Prostate gland (tissue), 2 donors: ENCODE measurements around the gene GMDS.

Experiments
- POLR2A ChIP-seq: fragments of 450-650 bp; IDR thresholded peaks from one replicate; pipeline ENCODE4 v1.6.1; 2016; ENCODE audit warnings: antibody characterized with exemption, mild to moderate bottlenecking
- TF ChIP-seq, protein P1 (sequence below), 4 experiments: fragments of 200-600 bp in 2 of 4; fragments of 450-650 bp in 2 of 4; sonication (generic) in 2 of 4; IDR thresholded peaks; 1 replicate in 3 of 4; 2 replicates in 1 of 4; pipeline ENCODE4 v1.5.1; 2016 to 2019; ENCODE audit warnings: antibody characterized with exemption in 4 of 4, mild to moderate bottlenecking in 2 of 4, moderate library complexity in 2 of 4

DNA sequence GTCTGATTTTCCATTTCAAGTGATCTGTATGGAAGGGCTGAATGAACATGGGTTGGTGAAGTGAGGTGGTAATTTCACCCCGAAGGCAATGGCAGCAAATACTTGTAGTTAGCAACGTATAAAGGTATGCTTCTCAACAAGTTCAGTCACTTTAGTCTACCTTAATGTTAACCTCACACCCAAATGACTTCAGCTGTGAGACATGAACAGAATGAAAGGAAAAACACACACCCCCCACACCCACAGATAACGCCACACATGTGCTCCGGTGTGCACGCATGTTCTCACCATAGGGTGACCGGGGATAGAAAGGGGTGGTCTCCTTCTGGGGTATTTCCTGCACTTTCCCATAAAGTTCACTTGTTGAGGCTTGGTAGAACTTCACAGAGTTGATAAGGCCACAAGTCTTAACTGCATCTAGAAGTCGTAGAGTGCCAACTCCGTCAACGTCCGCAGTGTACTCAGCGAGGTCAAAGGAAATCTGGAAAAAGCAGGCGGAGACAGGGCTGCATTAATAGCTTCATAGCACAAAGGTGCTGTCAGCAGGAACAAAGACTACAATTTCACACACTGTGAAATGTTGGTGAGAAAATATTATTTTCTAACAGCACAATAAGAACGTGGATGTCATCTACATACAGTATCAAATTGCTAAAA is 284.8 kb downstream of the GMDS start:
- TF ChIP-seq, protein P1, sequence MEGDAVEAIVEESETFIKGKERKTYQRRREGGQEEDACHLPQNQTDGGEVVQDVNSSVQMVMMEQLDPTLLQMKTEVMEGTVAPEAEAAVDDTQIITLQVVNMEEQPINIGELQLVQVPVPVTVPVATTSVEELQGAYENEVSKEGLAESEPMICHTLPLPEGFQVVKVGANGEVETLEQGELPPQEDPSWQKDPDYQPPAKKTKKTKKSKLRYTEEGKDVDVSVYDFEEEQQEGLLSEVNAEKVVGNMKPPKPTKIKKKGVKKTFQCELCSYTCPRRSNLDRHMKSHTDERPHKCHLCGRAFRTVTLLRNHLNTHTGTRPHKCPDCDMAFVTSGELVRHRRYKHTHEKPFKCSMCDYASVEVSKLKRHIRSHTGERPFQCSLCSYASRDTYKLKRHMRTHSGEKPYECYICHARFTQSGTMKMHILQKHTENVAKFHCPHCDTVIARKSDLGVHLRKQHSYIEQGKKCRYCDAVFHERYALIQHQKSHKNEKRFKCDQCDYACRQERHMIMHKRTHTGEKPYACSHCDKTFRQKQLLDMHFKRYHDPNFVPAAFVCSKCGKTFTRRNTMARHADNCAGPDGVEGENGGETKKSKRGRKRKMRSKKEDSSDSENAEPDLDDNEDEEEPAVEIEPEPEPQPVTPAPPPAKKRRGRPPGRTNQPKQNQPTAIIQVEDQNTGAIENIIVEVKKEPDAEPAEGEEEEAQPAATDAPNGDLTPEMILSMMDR (IDR thresholded peaks at IDR 0.05): no peak
- no peak for TF ChIP-seq POLR2A
